GM12892 (cell line): Measurements from ENCODE around the gene ADAMTS3.

Experiments used
- POLR2A ChIP-seq: IDR thresholded peaks from 2 replicates; pipeline ENCODE4 v1.6.1; 2011; ENCODE audit warnings: low read depth, low read length, control low read depth
- POLR2AphosphoS5 ChIP-seq: IDR thresholded peaks from 2 replicates; pipeline ENCODE4 v1.6.1; 2011; ENCODE audit warnings: low read depth, low read length, control low read depth
- TAF1 ChIP-seq: IDR thresholded peaks from 2 replicates; pipeline ENCODE4 v1.6.1; 2011; ENCODE audit warnings: low read depth, mild to moderate bottlenecking, control low read depth, low read length, borderline replicate concordance

- TF ChIP-seq POLR2A, result no peak
- TF ChIP-seq POLR2AphosphoS5, result no peak
- TF ChIP-seq TAF1, result no peak
Observed at GRCh38 chr4:72390409-72390808, 178.6 kb downstream of the ADAMTS3 start.
